Fibroblast of lung (primary cell): ENCODE measurements around the gene SMOC2.

ENCODE experiments used
- EZH2 ChIP-seq: IDR thresholded peaks from 2 replicates; pipeline ENCODE4 v1.5.1; 2012; ENCODE audit warnings: low read length, control low read depth, mild to moderate bottlenecking; ENCODE audit errors: missing control alignments
- TF ChIP-seq, protein P1 (sequence below), 2 donors: IDR thresholded peaks in 1 of 2; conservative IDR thresholded peaks in 1 of 2; 1 replicate in 1 of 2; 2 replicates in 1 of 2; pipeline ENCODE4 v1.5.1; 2011 to 2012; ENCODE audit warnings: low read length in 2 of 2, control low read depth in 1 of 2, inconsistent platforms in 1 of 2, low read depth in 1 of 2, mild to moderate bottlenecking in 1 of 2

GRCh38 chr6:168632694-168633093, 191.7 kb downstream of the SMOC2 start:
- TF ChIP-seq EZH2: no peak
- TF ChIP-seq, protein P1, sequence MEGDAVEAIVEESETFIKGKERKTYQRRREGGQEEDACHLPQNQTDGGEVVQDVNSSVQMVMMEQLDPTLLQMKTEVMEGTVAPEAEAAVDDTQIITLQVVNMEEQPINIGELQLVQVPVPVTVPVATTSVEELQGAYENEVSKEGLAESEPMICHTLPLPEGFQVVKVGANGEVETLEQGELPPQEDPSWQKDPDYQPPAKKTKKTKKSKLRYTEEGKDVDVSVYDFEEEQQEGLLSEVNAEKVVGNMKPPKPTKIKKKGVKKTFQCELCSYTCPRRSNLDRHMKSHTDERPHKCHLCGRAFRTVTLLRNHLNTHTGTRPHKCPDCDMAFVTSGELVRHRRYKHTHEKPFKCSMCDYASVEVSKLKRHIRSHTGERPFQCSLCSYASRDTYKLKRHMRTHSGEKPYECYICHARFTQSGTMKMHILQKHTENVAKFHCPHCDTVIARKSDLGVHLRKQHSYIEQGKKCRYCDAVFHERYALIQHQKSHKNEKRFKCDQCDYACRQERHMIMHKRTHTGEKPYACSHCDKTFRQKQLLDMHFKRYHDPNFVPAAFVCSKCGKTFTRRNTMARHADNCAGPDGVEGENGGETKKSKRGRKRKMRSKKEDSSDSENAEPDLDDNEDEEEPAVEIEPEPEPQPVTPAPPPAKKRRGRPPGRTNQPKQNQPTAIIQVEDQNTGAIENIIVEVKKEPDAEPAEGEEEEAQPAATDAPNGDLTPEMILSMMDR (conservative IDR thresholded peaks at IDR 0.05 in 1 of 2, IDR thresholded peaks at IDR 0.05 in 1 of 2; ENCODE audit: low read depth in 1 of 2, low read length in 2 of 2): no peak
